ENCODE data around the gene PHACTR1.

The PHACTR1 gene

DNA sequence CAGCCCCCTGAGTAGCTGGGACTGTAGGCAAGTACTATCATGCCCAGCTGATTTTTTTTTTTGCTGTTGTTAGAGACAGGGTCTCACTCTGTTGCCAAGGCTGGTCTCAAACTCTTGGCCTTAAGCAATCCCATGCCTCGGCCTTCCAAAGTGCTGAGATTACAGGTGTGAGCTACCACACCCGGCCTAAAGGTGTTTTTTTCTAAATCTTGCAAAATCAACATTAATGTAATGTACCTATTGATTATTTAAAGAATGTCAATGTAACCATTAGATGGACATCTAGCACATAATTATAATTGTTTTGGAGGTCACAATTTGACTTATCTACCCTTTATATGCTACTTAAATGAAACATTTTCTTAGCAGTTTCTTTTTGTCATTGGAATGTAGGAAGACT, 126.1 kb downstream of the PHACTR1 start:
- H3K27ac ChIP-seq: no peak overlapping the region
- no peak overlapping the region for H3K4me3 ChIP-seq

GRCh38 chr6:12844284-12845223, 128.0 kb downstream of the PHACTR1 start:
- Histone ChIP-seq H3K27ac (no peak overlapping the region), H3K4me3 (no peak overlapping the region)

DNA sequence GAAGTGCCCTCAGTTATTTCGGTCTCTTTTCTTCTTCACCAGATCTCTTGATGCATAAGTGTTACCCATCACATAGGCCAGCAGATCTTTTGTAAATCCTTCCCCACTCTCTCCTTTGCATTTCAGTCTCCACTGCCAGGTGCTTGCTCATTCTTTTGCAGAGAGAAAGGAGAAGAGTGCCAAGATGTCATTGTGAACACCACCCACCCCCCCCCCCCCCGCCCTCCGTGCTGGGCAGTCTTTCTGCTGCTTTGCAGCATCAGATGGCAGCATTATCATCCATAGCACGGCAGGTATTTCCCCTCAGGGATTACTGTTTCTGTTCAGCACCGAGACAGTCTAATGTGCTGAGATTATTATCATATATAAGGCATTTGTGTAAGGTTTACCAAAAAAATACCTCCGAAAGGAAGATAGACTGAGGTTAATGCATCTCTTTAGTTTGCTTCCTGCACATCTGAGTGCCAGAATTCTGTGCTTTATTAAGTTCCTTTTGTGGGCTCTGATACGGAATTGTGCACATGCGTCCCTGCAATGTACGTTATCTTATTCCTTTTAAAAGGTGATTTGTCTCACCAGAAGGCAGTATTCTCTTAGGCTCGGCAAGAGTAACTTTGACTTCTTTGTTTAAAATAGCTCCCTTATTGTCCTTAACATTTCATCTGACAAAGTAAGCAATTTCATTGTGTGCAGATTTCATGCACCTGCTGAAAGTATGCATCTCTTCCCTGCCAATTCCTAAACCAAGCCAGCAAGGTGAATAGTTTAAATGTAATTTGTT, 128.8 kb downstream of the PHACTR1 start:
- Histone ChIP-seq H3K27ac (no peak overlapping the region), H3K4me3 (no peak overlapping the region)

- Histone ChIP-seq H3K4me3 (no peak overlapping the region), H3K27ac (no peak overlapping the region)
Observed at GRCh38 chr6:12848964-12849808, 132.6 kb downstream of the PHACTR1 start.

DNA sequence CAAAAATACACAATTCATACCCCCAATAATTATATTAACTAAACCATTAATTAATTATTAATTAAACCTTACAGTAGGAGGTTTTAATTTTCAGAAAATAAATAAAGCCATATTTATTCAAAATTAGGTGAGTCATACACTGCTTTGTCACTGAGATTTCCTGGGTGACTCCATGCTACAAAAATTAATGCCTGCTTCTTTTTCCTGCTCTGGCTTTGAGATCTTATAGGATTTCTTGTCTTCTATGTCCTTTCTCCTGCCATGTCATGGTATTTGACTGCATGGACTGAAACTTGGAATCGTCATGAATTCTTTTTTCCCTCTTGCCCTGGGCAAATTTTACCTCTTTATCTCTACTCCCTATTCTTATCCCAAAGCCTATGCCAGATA, 133.2 kb downstream of the PHACTR1 start:
- Histone ChIP-seq H3K27ac (no peak overlapping the region), H3K4me3 (no peak overlapping the region)

DNA sequence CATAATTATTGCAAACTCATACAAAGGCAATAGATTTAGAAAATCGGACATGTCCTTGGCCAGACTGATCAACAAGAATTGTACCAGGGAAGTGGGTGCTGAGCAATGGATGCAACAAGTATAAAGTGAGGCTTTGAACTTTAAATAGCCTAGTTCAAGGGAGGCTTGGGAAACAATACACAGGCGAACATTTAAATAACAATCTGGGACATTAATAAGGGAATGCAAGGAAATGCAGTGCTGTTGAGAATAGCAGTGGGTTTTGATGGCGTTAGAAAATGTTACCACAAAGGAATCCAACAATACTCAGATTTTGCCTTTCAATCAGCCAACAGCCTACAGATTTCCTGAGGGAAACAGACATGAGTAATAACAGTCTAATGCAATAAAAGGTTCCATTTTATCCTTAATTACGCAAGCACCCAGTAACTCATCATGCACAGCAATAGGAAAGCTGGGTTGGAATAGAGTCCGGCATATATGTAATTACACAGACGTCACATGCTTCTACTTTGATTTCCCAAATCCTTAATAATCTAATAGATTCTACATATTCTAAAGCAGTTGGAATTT, 134.6 kb downstream of the PHACTR1 start:
- no peak overlapping the region for H3K27ac ChIP-seq
- no peak overlapping the region for H3K4me3 ChIP-seq

DNA sequence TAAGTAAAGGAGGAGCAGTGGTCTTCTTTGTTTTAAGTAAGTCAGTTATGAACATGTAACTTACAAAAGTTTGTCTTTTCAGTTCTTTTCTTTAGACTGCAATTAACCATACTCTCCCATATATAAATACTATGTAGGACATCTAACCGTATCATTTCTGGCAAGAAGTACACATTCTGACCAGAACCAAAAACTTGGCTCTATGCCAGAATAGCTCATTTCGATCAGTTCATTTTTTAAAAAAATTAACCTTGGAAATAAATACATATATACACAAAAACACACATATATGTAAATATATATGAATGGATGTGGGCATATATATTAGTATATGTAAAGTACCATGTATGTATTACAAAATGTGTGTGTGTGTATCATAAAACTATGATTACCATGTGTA, 145.0 kb downstream of the PHACTR1 start:
- no peak overlapping the region for H3K4me3 ChIP-seq

GRCh38 chr6:12865117-12865516, 148.6 kb downstream of the PHACTR1 start:
- Histone ChIP-seq H3K27ac (no peak overlapping the region), H3K4me3 (no peak overlapping the region)

More for the DNA sequence above, 145.0 kb downstream of the PHACTR1 start:
- no peak overlapping the region for H3K27ac ChIP-seq

DNA sequence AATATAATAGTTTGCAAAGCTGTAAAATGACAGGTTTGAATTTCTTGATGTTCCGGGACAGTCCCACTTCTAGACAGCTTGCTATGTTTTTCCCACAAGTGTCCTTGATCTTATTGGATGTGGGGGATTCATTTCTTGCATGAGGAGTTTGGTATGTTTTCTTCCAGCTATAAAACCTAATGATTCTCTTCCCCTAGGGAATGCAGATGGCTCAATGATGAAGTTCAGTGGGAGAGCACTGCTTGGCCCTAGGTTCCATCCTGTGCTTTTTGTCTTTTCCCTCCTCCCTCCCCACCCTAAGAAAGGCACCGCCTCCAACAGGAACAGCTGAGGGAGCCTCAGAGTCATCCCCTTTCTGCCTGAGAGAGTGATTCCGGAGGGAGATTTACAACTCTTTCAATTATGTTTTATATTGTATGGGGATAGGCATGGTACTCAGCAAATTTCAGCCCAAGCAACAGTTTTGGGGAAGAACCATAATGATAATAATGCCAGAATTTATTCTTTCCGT, 149.2 kb downstream of the PHACTR1 start:
- no peak overlapping the region for H3K4me3 ChIP-seq
- H3K27ac ChIP-seq: no peak overlapping the region

DNA sequence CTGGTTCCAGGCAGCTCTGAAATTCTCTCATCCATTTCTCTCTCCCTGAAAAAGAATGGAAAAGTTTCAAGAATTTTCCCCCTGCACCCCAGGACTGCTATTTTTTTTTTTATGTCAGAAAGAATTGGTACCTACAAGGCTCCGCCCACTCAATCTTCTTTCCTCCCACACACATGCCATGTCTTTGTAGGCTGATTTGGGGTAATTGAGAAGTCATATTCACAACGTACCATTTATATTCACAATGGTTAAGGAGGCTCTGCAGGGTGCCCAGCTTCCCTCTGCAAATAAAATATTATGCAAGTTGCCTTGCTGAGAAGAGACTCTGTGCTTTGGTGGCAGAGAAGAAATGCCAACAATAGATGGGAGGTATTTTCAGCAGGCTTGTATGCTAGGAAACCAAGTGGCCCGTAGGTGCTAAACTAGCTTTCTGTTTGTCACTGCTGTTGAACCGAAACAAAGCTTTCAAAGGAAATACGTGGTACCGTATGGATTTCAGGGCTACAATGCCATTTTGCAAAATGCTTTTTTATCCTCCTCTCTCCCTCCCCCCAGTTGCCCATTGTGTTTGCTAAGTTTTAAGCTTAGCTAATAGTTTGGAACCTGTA, 150.0 kb downstream of the PHACTR1 start:
- H3K27ac ChIP-seq: no peak overlapping the region
- H3K4me3 ChIP-seq: no peak overlapping the region

DNA sequence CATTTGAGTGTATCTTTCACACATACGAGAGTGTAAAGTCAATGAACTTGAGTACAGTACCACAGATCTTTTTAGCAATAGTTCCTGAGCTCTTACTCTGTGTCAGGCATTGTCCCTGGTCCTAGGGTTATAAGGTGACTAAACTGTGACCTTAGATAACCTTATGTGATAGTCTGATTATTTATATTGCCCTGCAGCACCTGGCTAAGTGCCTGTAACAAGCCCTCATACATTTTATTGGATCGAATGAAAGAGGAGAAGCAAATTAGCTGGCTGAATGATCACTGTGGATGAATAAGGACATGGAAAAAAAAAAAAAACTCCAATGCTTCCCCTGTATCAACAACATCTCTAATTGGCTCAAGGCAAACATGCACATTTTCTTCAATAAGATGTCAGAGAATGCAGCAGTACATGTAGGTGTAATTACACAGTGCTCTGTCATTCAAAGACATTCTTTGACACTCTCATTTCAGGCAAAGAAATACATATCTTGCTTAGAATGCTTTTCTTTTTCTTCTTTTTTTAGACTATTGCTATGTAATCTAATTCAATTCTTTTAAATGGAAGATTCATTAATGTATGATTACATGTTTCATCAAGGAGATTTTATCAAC, 153.4 kb downstream of the PHACTR1 start:
- no peak overlapping the region for H3K27ac ChIP-seq
- no peak overlapping the region for H3K4me3 ChIP-seq

DNA sequence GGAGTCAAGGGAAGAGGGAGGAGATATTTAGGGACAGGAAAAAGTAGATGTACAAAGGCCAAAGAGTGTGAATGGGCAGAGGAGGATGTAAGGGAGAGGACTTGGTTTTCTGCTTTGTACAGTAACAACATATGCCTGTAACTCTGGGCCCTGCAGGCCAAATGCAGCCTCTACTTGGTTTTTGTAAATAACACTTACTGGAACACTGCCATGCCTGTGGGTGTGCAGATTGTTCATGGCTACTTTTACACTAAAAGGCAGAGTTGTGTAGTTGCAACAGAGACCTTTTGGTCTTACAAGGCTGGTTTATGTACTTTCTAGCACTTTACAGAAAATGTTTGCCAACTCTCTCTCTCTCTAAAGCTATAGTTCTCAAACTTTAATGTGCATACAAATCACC, 157.1 kb downstream of the PHACTR1 start:
- Histone ChIP-seq H3K4me3 (no peak overlapping the region), H3K27ac (no peak overlapping the region)

GRCh38 chr6:12875051-12875450, 158.5 kb downstream of the PHACTR1 start:
- H3K4me3 ChIP-seq: no peak overlapping the region
- no peak overlapping the region for H3K27ac ChIP-seq

DNA sequence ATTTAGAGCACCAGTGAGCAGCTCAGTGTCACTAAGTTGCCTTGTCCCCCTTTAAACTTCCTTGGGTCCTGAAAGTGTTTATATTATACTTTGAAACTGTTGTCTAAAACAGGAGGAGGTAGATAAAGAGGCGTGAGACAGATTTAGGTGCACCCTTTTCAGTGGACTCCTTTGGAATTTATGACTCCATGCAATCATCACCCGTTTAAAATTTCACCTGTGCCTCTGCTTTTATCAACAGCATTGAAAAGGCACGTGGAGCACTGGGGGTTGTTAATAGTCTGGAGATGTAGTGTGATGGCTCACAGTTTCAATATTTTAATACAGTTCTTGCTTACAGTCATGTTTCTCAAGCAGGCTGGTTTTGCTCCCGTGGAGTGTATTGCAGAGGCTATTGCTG, 162.2 kb downstream of the PHACTR1 start:
- H3K27ac ChIP-seq: no peak overlapping the region
- H3K4me3 ChIP-seq: no peak overlapping the region

GRCh38 chr6:12882761-12883290, 166.3 kb downstream of the PHACTR1 start:
- Histone ChIP-seq H3K4me3 (no peak overlapping the region), H3K27ac (no peak overlapping the region)

- Histone ChIP-seq H3K4me3 (no peak overlapping the region), H3K27ac (no peak overlapping the region)
Observed at GRCh38 chr6:12884983-12885382, 168.4 kb downstream of the PHACTR1 start.

DNA sequence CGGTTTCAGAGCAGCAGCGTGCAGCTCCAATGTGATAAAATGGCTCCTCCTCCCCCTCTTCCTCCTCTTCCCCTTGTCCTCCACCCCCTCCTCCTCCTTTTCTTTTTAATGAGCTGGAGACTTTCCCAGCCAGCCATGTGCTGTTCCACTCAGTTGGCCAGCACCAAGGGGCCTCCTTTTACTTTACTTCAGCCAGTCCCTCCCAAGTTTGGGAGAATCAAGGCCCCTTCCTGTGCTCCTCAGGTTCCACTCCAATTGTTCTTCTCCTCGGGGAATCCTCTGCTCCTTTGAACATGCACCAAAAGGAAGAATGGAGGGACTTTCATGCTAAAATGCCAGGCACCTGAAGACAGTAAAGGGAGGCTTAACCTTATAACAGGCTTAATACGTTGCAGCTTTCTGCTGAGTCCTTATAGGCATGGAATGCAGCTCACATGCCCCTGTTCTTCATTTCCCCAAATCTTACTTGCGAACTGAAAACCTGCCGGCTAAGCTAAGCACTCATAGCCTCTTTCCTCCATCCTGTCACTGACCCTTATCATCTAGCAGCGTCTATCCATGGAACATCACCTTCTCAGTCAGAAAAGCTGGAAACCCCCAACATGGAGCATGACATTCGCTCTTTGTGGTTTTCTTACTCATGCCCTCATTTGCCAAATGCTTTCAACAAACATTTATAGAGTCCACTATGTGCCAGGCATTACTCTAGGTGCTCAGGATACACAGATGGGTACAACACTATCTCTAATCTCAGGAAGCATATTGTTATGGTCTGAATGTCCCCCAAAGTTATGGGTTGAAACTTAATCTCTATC, 170.6 kb downstream of the PHACTR1 start:
- no peak overlapping the region for H3K4me3 ChIP-seq

More for the DNA sequence above, 170.6 kb downstream of the PHACTR1 start:
- no peak overlapping the region for H3K27ac ChIP-seq

Measured in skin epidermis (tissue), 12 donors.